Hepatocyte (in vitro differentiated cells): ENCODE results near the gene VEGFB. TPM values are rescaled to one million over a fixed set of nuclear protein-coding genes. Genes with fewer than 3 reads are reported as not detected.

Experiments
- DNase-seq: peaks from one replicate; pipeline ENCODE4 v3.0.0-alpha.2; 2016; ENCODE audit warnings: low spot score
- H2AFZ ChIP-seq: fragments of 200-600 bp; sonication (generic); 2 replicates; pipeline ENCODE4 v1.6.0; 2016; ENCODE audit warnings: antibody characterized with exemption, mild to moderate bottlenecking
- H3K27ac ChIP-seq: fragments of 200-600 bp; sonication (generic); 2 replicates; pipeline ENCODE4 v1.5.1; 2016; ENCODE audit warnings: mild to moderate bottlenecking
- H3K27me3 ChIP-seq: fragments of 200-600 bp; sonication (generic); 2 replicates; pipeline ENCODE4 v1.6.1; 2016
- H3K36me3 ChIP-seq: fragments of 200-600 bp; sonication (generic); replicated peaks from 2 replicates; pipeline ENCODE4 v1.5.1; 2016; ENCODE audit warnings: low read depth; ENCODE audit not compliant: insufficient read depth
- H3K4me1 ChIP-seq: fragments of 200-600 bp; sonication (generic); 2 replicates; pipeline ENCODE4 v1.5.1; 2016; ENCODE audit warnings: mild to moderate bottlenecking, moderate library complexity; ENCODE audit not compliant: insufficient read depth
- H3K4me2 ChIP-seq: fragments of 200-600 bp; sonication (generic); 2 replicates; pipeline ENCODE4 v1.6.0; 2016
- H3K4me3 ChIP-seq: fragments of 200-600 bp; sonication (generic); 2 replicates; pipeline ENCODE4 v1.5.1; 2016; ENCODE audit warnings: mild to moderate bottlenecking
- H3K79me2 ChIP-seq: fragments of 200-600 bp; sonication (generic); 2 replicates; pipeline ENCODE4 v1.6.0; 2017; ENCODE audit warnings: mild to moderate bottlenecking
- H3K9me2 ChIP-seq: fragments of 200-600 bp; sonication (generic); replicated peaks from 2 replicates; pipeline ENCODE4 v1.6.0; 2017; ENCODE audit warnings: mild to moderate bottlenecking; ENCODE audit not compliant: insufficient read depth
- H3K9me3 ChIP-seq: fragments of 200-600 bp; sonication (generic); 2 replicates; pipeline ENCODE4 v1.5.1; 2016; ENCODE audit warnings: low read depth, mild to moderate bottlenecking
- H4K20me1 ChIP-seq: fragments of 200-600 bp; sonication (generic); 2 replicates; pipeline ENCODE4 v1.6.0; 2016; ENCODE audit warnings: mild to moderate bottlenecking; ENCODE audit not compliant: insufficient read depth, poor library complexity, severe bottlenecking
- EZH2 ChIP-seq: fragments of 200-600 bp; sonication (generic); IDR thresholded peaks from 2 replicates; pipeline ENCODE4 v1.6.1; 2016; ENCODE audit warnings: antibody characterized with exemption, mild to moderate bottlenecking, borderline replicate concordance
- EZH2phosphoT487 ChIP-seq: fragments of 200-600 bp; sonication (generic); IDR thresholded peaks from one replicate; pipeline ENCODE4 v1.6.1; 2018; ENCODE audit warnings: antibody characterized with exemption, mild to moderate bottlenecking, low read depth, moderate library complexity; ENCODE audit not compliant: unreplicated experiment, severe bottlenecking
- WGBS: methylation state at CpG from one replicate; pipeline ENCODE4 v1.1.6; 2016; ENCODE audit warnings: low lambda C conversion rate; ENCODE audit errors: missing lambda C conversion rate; 5-methylcytosine and 5-hydroxymethylcytosine counted together
- polyA plus RNA-seq: library from polyadenylated mRNA; unstranded; fragments of >200 nt; fragmentation: Nextera tagmentation; extraction: Ambion mirVana; gene quantifications from 2 replicates; pipeline ENCODE4 v1.2.1, GENCODE V29; 2016
- total RNA-seq: library from RNA; depleted of rRNA; stranded (reverse); fragments of >200 nt; gene quantifications from 2 replicates; pipeline ENCODE4 v1.2.3, GENCODE V29; 2014
- TF ChIP-seq, protein P1 (sequence below): fragments of 200-600 bp; sonication (generic); IDR thresholded peaks from 2 replicates; pipeline ENCODE4 v1.5.1; 2016; ENCODE audit warnings: antibody characterized with exemption, mild to moderate bottlenecking; ENCODE audit not compliant: poor library complexity

The VEGFB gene, protein sequence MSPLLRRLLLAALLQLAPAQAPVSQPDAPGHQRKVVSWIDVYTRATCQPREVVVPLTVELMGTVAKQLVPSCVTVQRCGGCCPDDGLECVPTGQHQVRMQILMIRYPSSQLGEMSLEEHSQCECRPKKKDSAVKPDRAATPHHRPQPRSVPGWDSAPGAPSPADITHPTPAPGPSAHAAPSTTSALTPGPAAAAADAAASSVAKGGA
- 29.1 and 30.5 TPM in 2 replicates for total RNA-seq
- polyA plus RNA-seq, result 116 and 117 TPM in 2 replicates

DNA sequence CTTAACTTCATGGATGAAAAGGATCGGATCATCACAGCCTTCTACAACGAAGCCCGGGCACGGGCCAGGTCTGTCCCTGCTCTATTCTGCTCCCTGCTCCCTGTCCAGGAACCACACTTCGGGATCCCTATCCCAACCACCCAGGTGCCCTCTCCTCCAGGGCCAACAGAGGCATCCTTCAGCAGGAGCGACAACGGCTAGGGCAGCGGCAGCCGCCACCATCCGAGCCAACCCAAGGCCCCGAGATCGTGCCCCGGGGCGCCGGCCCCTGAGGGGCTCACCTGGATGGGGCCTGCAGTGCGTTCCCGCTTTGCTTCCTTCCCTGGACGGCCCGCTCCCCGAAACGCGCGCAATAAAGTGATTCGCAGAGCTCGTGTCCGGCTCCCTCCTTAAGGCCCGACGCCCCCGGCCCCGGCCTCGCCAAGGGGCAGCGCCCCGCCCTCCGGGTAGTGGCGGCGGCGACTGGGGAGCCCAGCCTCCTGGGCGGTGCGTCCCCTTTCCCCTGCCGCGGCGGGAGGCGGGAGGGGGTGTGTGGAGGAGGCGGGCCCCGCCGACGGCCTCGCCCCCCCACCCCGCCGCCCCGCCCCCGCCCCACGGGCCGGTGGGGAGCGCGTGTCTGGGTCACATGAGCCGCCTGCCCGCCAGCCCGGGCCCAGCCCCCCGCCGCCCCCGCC lies at the start of gene VEGFB:
Gene VEGFB, plus strand, starts transcription at position 672 of the 674 bp plus-strand sequence. CDS start 250 bp downstream, outside the sequence.
- no peaks in the 10 kb centered on the region for H3K36me3 ChIP-seq
- H3K4me3 ChIP-seq, result peak within 1 kb of the TSS; percentile 87
- H4K20me1 ChIP-seq, result peaks cover 10% of the 10 kb centered on the region
- TF ChIP-seq, protein P1, sequence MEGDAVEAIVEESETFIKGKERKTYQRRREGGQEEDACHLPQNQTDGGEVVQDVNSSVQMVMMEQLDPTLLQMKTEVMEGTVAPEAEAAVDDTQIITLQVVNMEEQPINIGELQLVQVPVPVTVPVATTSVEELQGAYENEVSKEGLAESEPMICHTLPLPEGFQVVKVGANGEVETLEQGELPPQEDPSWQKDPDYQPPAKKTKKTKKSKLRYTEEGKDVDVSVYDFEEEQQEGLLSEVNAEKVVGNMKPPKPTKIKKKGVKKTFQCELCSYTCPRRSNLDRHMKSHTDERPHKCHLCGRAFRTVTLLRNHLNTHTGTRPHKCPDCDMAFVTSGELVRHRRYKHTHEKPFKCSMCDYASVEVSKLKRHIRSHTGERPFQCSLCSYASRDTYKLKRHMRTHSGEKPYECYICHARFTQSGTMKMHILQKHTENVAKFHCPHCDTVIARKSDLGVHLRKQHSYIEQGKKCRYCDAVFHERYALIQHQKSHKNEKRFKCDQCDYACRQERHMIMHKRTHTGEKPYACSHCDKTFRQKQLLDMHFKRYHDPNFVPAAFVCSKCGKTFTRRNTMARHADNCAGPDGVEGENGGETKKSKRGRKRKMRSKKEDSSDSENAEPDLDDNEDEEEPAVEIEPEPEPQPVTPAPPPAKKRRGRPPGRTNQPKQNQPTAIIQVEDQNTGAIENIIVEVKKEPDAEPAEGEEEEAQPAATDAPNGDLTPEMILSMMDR, result no peak
- no peak for TF ChIP-seq EZH2phosphoT487
- TF ChIP-seq EZH2, result no peak
- peaks cover 8% of the 10 kb centered on the region for H3K4me1 ChIP-seq
- peak within 1 kb of the TSS; percentile 43 for H2AFZ ChIP-seq
- H3K79me2 ChIP-seq, result peaks cover 24% of the 10 kb centered on the region
- no peaks in the 10 kb centered on the region for H3K27me3 ChIP-seq
- peak within 1 kb of the TSS; percentile 76 for H3K27ac ChIP-seq
- H3K4me2 ChIP-seq, result peak within 1 kb of the TSS; percentile 97
- no peaks in the 10 kb centered on the region for H3K9me2 ChIP-seq
- WGBS, result 4% methylated on average over 22 of the region's 62 CpGs
- no peaks in the 10 kb centered on the region for H3K9me3 ChIP-seq
- DNase-seq, result peak; percentile 86

DNA sequence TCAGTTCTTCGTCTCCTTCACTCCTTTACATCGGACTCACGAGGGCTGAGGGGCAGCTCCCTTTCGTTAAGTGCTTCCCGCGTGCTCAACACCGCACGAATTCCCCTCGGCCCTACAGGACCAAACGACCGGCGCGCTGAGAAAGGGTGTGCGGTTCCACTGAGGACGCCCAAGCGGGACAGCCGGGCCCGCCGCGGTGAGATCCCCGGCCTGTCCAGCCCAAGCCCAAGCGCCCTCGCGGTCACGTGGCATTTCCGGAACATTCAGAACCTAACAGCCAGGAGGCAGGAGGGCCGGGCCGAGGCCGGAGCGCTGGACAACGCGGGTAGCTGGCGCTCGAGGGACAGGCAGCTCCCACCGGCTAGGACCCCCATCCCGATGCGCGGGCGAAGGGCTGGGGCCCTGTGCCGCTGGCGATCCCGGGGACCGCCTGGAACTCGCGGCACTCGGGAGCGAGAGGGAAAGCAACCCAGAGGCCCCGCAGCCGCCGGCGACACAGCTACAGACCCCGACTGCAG lies 49.1 kb upstream of the VEGFB start:
- H3K36me3 ChIP-seq, result no peaks in the 10 kb centered on the region
- peaks cover 18% of the 10 kb centered on the region for H4K20me1 ChIP-seq
- H3K4me2 ChIP-seq, result peak overlapping the region; percentile 83
- H3K27me3 ChIP-seq, result no peaks in the 10 kb centered on the region
- under 1% methylated on average over 50 of the region's 52 CpGs for WGBS
- peaks cover 30% of the 10 kb centered on the region for H3K4me1 ChIP-seq
- TF ChIP-seq EZH2, result no peak
- TF ChIP-seq, protein P1, result peak; percentile 40
- H3K27ac ChIP-seq, result peak overlapping the region; percentile 80
- peak overlapping the region; percentile 6 for H2AFZ ChIP-seq
- DNase-seq, result peak; percentile 92
- no peaks in the 10 kb centered on the region for H3K9me2 ChIP-seq
- H3K4me3 ChIP-seq, result peak overlapping the region; percentile 16
- H3K9me3 ChIP-seq, result no peaks in the 10 kb centered on the region
- H3K79me2 ChIP-seq, result peaks cover 18% of the 10 kb centered on the region

DNA sequence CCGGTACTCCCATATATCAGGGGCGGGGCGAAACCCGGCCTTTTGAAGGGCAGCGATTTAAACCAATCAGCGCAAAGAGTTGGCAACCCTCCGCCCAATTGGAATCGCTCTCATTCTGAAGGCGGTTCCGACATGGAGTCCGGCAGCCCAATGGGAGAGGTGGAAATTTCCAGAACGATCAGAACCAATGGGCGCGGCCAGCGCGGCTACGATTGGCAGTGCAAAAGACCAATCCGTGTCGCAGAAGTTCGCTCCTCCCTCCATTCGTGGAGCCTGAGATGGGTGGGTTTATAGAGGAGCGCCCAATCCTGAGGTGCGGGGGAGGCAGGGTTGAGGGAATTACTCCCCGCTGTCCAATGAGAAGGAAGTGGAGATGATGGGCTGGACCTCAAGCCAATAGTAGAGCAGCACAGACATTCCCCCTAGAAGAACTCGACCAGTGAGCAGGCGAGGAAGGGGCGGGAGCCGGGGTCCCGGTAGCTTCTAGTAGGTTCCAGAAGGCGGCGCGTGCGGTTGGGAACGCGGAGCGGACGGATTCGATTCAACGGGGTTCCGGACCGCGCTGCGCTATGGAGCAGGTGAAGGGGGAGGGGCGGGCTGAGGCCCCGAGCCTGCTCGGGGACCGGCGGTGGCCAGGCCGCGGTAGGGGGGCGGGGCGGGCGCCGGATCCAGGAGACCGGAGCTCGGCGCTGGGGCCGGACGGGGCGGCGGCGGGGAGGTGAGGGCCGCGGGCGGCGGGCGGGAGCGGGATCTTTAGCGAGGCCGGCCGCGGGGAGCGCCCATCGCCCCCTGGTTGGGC lies 48.5 kb upstream of the VEGFB start, which contains the start of gene STIP1:
Gene STIP1, plus strand, starts transcription at position 479 of the 799 bp plus-strand sequence. Its CDS starts 91 bp downstream, at position 570.
- peaks cover 25% of the 10 kb centered on the region for H3K4me1 ChIP-seq
- WGBS, result 2% methylated on average over 42 of the region's 74 CpGs

More for the DNA sequence above, 48.5 kb upstream of the VEGFB start, which contains the start of gene STIP1:
- no peaks in the 10 kb centered on the region for H3K27me3 ChIP-seq
- H3K36me3 ChIP-seq, result no peaks in the 10 kb centered on the region
- H3K9me3 ChIP-seq, result no peaks in the 10 kb centered on the region
- peak within 1 kb of the TSS; percentile 83 for H3K4me2 ChIP-seq
- peak within 1 kb of the TSS; percentile 6 for H2AFZ ChIP-seq
- H3K27ac ChIP-seq, result peak within 1 kb of the TSS; percentile 80
- H4K20me1 ChIP-seq, result peaks cover 24% of the 10 kb centered on the region
- peaks cover 18% of the 10 kb centered on the region for H3K79me2 ChIP-seq
- DNase-seq, result peak; percentile 100
- TF ChIP-seq EZH2, result no peak
- TF ChIP-seq, protein P1, result peak; percentile 44
- H3K9me2 ChIP-seq, result no peaks in the 10 kb centered on the region
- H3K4me3 ChIP-seq, result peak within 1 kb of the TSS; percentile 16
